SH-SY5Y (cell line): Measurements from ENCODE around the gene KIF26B.

Experiments used
- GATA2 ChIP-seq: IDR thresholded peaks from 2 replicates; pipeline ENCODE4 v1.6.1; 2011; ENCODE audit warnings: mild to moderate bottlenecking, low read depth, low read length
- GATA3 ChIP-seq: IDR thresholded peaks from 2 replicates; pipeline ENCODE4 v1.6.1; 2011; ENCODE audit warnings: low read depth, mild to moderate bottlenecking, low read length, moderate library complexity

GRCh38 chr1:245143849-245144248, 10.9 kb upstream of the KIF26B start:
- no peak for TF ChIP-seq GATA2
- no peak for TF ChIP-seq GATA3
